Stimulated activated CD4-positive, alpha-beta T cell treated with anti-CD3 and anti-CD28 coated beads, TNF-alpha, amount 100 ng/mL, for 4 hours (primary cell): Measurements from ENCODE around the gene AHI1.

Experiments
- DNase-seq, 3 experiments: peaks; one replicate each; pipeline ENCODE4 v3.0.0-alpha.2; 2020; ENCODE audit warnings: low read depth in 3 of 3

Gene AHI1

GRCh38 chr6:135497412-135498184, at the start of gene AHI1:
AHI1 (minus strand) TSS chr6:135497740; CDS start chr6:135492237, 5,503 bp downstream.
- peak; percentile 79 to 86 (median 81) for DNase-seq

- DNase-seq = no peak
These were observed 49.3 kb upstream of the AHI1 start for GRCh38 chr6:135546680-135547418.

- DNase-seq = no peak
These were observed 48.7 kb upstream of the AHI1 start for GRCh38 chr6:135546206-135546605.

GRCh38 chr6:135540207-135540840, 42.8 kb upstream of the AHI1 start:
- DNase-seq = no peak

GRCh38 chr6:135537741-135538301, 40.3 kb upstream of the AHI1 start:
- no peak for DNase-seq

- DNase-seq = no peak
These were observed 38.5 kb upstream of the AHI1 start for GRCh38 chr6:135535989-135536414.

- DNase-seq = no peak
These were observed 37.3 kb upstream of the AHI1 start for GRCh38 chr6:135534773-135535380.

GRCh38 chr6:135532559-135532958, 35.0 kb upstream of the AHI1 start:
- no peak for DNase-seq

GRCh38 chr6:135531954-135532490, 34.5 kb upstream of the AHI1 start:
- no peak for DNase-seq

- no peak for DNase-seq
These were observed 32.6 kb upstream of the AHI1 start for GRCh38 chr6:135530113-135530512.

- DNase-seq = no peak
These were observed 30.4 kb upstream of the AHI1 start for GRCh38 chr6:135527960-135528249.

GRCh38 chr6:135527116-135527959, 29.8 kb upstream of the AHI1 start:
- no peak for DNase-seq

GRCh38 chr6:135525594-135525993, 28.1 kb upstream of the AHI1 start:
- DNase-seq = no peak

GRCh38 chr6:135522965-135523692, 25.6 kb upstream of the AHI1 start:
- no peak for DNase-seq

- DNase-seq = no peak
These were observed 23.9 kb upstream of the AHI1 start for GRCh38 chr6:135521431-135521830.

GRCh38 chr6:135520781-135521180, 23.2 kb upstream of the AHI1 start:
- DNase-seq = no peak

GRCh38 chr6:135519348-135519747, 21.8 kb upstream of the AHI1 start:
- DNase-seq = no peak

GRCh38 chr6:135517527-135517926, 20.0 kb upstream of the AHI1 start:
- no peak for DNase-seq

- DNase-seq = no peak
These were observed 17.2 kb upstream of the AHI1 start for GRCh38 chr6:135514706-135515105.
